MM.1S (cell line): ENCODE data around the gene WDR90.

ENCODE experiments used
- EZH2 ChIP-seq: fragments of 300-600 bp; sonication (generic); optimal IDR thresholded peaks from 2 replicates; pipeline ENCODE3; 2017; ENCODE audit warnings: low read depth, mild to moderate bottlenecking, antibody characterized with exemption, low read length, mixed read lengths
- EZH2phosphoT487 ChIP-seq: fragments of 300-600 bp; sonication (generic); IDR thresholded peaks from 2 replicates; pipeline ENCODE4 v1.6.1; 2018; ENCODE audit warnings: antibody characterized with exemption, low read length
- TF ChIP-seq, protein P1 (sequence below): fragments of 300-600 bp; sonication (generic); IDR thresholded peaks from 2 replicates; pipeline ENCODE4 v1.5.1; 2016; ENCODE audit warnings: antibody characterized with exemption, low read length, mixed read lengths

DNA sequence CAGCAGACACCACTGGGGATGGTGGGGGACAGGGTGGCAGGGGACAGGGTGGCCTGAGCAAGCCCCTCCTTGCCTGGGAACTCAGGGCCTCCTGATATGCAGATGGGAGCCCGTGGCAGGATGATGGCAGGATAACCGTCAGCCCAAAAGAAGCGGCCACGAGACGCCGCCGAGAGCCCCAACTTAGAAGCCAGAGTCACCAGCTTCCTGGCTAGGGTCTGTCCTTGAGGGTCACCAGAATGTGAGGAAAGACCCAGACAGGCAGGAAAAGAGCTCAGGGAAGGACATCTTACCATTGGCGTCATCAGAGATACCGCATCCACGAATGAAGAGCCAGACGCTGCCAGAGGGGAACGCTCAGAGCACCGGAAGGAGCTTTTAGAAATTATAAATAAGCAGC lies 39.8 kb upstream of the WDR90 start:
- TF ChIP-seq EZH2 (no peak), EZH2phosphoT487 (no peak)
- TF ChIP-seq, protein P1, sequence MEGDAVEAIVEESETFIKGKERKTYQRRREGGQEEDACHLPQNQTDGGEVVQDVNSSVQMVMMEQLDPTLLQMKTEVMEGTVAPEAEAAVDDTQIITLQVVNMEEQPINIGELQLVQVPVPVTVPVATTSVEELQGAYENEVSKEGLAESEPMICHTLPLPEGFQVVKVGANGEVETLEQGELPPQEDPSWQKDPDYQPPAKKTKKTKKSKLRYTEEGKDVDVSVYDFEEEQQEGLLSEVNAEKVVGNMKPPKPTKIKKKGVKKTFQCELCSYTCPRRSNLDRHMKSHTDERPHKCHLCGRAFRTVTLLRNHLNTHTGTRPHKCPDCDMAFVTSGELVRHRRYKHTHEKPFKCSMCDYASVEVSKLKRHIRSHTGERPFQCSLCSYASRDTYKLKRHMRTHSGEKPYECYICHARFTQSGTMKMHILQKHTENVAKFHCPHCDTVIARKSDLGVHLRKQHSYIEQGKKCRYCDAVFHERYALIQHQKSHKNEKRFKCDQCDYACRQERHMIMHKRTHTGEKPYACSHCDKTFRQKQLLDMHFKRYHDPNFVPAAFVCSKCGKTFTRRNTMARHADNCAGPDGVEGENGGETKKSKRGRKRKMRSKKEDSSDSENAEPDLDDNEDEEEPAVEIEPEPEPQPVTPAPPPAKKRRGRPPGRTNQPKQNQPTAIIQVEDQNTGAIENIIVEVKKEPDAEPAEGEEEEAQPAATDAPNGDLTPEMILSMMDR, result no peak
